Measurements from ENCODE around the gene CAB39L. TPM values are rescaled to one million over a fixed set of nuclear protein-coding genes. Genes with fewer than 3 reads are reported as not detected.

CAB39L gene
- total and polyA plus RNA-seq, 4 donors: 5.6 to 13.9 (median 10.0) TPM

GRCh38 chr13:49367640-49368422, 76.0 kb downstream of the CAB39L start:
- peaks cover 0 to 2% (median 0%) of the 10 kb centered on the region in 4 donors for H3K9me3 ChIP-seq (ENCODE audit: control insufficient read depth in 4 of 4, insufficient read depth in 3 of 4, low read length in 3 of 4)
- DNase-seq: peak in 2 of 3 donors; percentile 30 to 43
- no peaks in the 10 kb centered on the region for H3K27me3 ChIP-seq (ENCODE audit: control insufficient read depth in 3 of 3, insufficient read depth in 3 of 3, low read length in 2 of 3)
- H3K27ac ChIP-seq (ENCODE audit: low read depth in 1 of 2, low read length in 1 of 2): no peak overlapping the region
- H3K9ac ChIP-seq (ENCODE audit: insufficient read depth in 1 of 2, low read length in 2 of 2): no peak overlapping the region
- H3K4me1 ChIP-seq (ENCODE audit: control insufficient read depth in 5 of 5, insufficient read depth in 5 of 5, low read length in 5 of 5): peaks cover 3 to 11% (median 6%) of the 10 kb centered on the region in 5 donors
- H3K4me3 ChIP-seq: no peak overlapping the region
- 70 to 87% methylated on average over 5 of the region's 5 CpGs for WGBS, 2 donors
- TF ChIP-seq CTCF (IDR thresholded peaks at IDR 0.05; ENCODE audit: control extremely low read depth, extremely low read depth): no peak
- no peak for ATAC-seq (ENCODE audit: insufficient read depth, low FRiP score)
- no peaks in the 10 kb centered on the region for H3K36me3 ChIP-seq (ENCODE audit: control insufficient read depth in 4 of 4, insufficient read depth in 4 of 4, low read length in 4 of 4)

GRCh38 chr13:49366841-49367240, 77.0 kb downstream of the CAB39L start:
- H3K9me3 ChIP-seq (ENCODE audit: control insufficient read depth in 4 of 4, insufficient read depth in 3 of 4, low read length in 3 of 4): peaks cover 0 to 2% (median 0%) of the 10 kb centered on the region in 4 donors
- no peak for TF ChIP-seq CTCF (IDR thresholded peaks at IDR 0.05; ENCODE audit: control extremely low read depth, extremely low read depth)
- no peaks in the 10 kb centered on the region for H3K36me3 ChIP-seq (ENCODE audit: control insufficient read depth in 4 of 4, insufficient read depth in 4 of 4, low read length in 4 of 4)
- 70 to 87% methylated on average over 2 of the region's 2 CpGs for WGBS, 2 donors
- no peaks in the 10 kb centered on the region for H3K27me3 ChIP-seq (ENCODE audit: control insufficient read depth in 3 of 3, insufficient read depth in 3 of 3, low read length in 2 of 3)
- ATAC-seq (ENCODE audit: insufficient read depth, low FRiP score) (no peak), DNase-seq (no peak)
- no peak overlapping the region for H3K4me3 ChIP-seq
- H3K9ac ChIP-seq (ENCODE audit: insufficient read depth in 1 of 2, low read length in 2 of 2): no peak overlapping the region
- no peak overlapping the region for H3K27ac ChIP-seq (ENCODE audit: low read depth in 1 of 2, low read length in 1 of 2)
- H3K4me1 ChIP-seq (ENCODE audit: control insufficient read depth in 5 of 5, insufficient read depth in 5 of 5, low read length in 5 of 5): peaks cover 1 to 4% (median 4%) of the 10 kb centered on the region in 5 donors

GRCh38 chr13:49357694-49358093, 86.2 kb downstream of the CAB39L start:
- Histone ChIP-seq H3K27ac (ENCODE audit: low read depth in 1 of 2, low read length in 1 of 2) (no peak overlapping the region), H3K27me3 (ENCODE audit: control insufficient read depth in 3 of 3, insufficient read depth in 3 of 3, low read length in 2 of 3) (no peaks in the 10 kb centered on the region), H3K4me1 (ENCODE audit: control insufficient read depth in 5 of 5, insufficient read depth in 5 of 5, low read length in 5 of 5) (no peaks in the 10 kb centered on the region), H3K9me3 (ENCODE audit: control insufficient read depth in 4 of 4, insufficient read depth in 3 of 4, low read length in 3 of 4) (peaks cover 0 to 7% (median 1%) of the 10 kb centered on the region in 4 donors), H3K4me3 (no peak overlapping the region), H3K36me3 (ENCODE audit: control insufficient read depth in 4 of 4, insufficient read depth in 4 of 4, low read length in 4 of 4) (peaks cover 0 to 5% (median 0%) of the 10 kb centered on the region in 4 donors), H3K9ac (ENCODE audit: insufficient read depth in 1 of 2, low read length in 2 of 2) (no peak overlapping the region)
- DNase-seq (no peak), ATAC-seq (ENCODE audit: insufficient read depth, low FRiP score) (no peak)
- WGBS, 2 donors: 86 to 94% methylated on average over 2 of the region's 2 CpGs
- no peak for TF ChIP-seq CTCF (IDR thresholded peaks at IDR 0.05; ENCODE audit: control extremely low read depth, extremely low read depth)

Data from lung (tissue), 12 donors.